Measurements from ENCODE around the gene EPC1.
A peak's percentile ranks its signal among the peaks of the same experiment; 100 is the strongest.
"Not testable (repeated sequence)": the region's sequence is repeated elsewhere in the genome, so short reads cannot be mapped to it uniquely, and the experiment has no call there.

The EPC1 gene

GRCh38 chr10:32371101-32371500, 24.1 kb upstream of the EPC1 start:
- no peak for DNase-seq (ENCODE audit: low read depth)

GRCh38 chr10:32367793-32368453, 21.0 kb upstream of the EPC1 start:
- DNase-seq (ENCODE audit: low read depth) = no peak

GRCh38 chr10:32366588-32366987, 19.6 kb upstream of the EPC1 start:
- DNase-seq (ENCODE audit: low read depth) = no peak

GRCh38 chr10:32366111-32366510, 19.2 kb upstream of the EPC1 start:
- DNase-seq (ENCODE audit: low read depth) = no peak

- DNase-seq (ENCODE audit: low read depth) = not testable (repeated sequence)
These were observed 18.4 kb upstream of the EPC1 start for GRCh38 chr10:32365404-32365803.

GRCh38 chr10:32362571-32362970, 15.6 kb upstream of the EPC1 start:
- no peak for DNase-seq (ENCODE audit: low read depth)

GRCh38 chr10:32360884-32361283, 13.9 kb upstream of the EPC1 start:
- no peak for DNase-seq (ENCODE audit: low read depth)

- DNase-seq (ENCODE audit: low read depth) = no peak
These were observed 13.3 kb upstream of the EPC1 start for GRCh38 chr10:32360241-32360640.

- DNase-seq (ENCODE audit: low read depth) = no peak
These were observed 10.2 kb upstream of the EPC1 start for GRCh38 chr10:32357056-32357735.

- not testable (repeated sequence) for DNase-seq (ENCODE audit: low read depth)
These were observed 7.7 kb upstream of the EPC1 start for GRCh38 chr10:32354690-32355089.

- DNase-seq (ENCODE audit: low read depth) = no peak
These were observed 3.9 kb upstream of the EPC1 start for GRCh38 chr10:32350811-32351350.

- no peak for DNase-seq (ENCODE audit: low read depth)
These were observed 3.2 kb upstream of the EPC1 start for GRCh38 chr10:32349968-32350738.

GRCh38 chr10:32349199-32349585, 2.2 kb upstream of the EPC1 start:
- DNase-seq (ENCODE audit: low read depth) = no peak

GRCh38 chr10:32348297-32349198, 1.6 kb upstream of the EPC1 start:
- no peak for DNase-seq (ENCODE audit: low read depth)

- no peak for DNase-seq (ENCODE audit: low read depth)
These were observed 535 bp upstream of the EPC1 start for GRCh38 chr10:32347363-32348022.

GRCh38 chr10:32346134-32346550, 816 bp downstream of the EPC1 start:
- DNase-seq (ENCODE audit: low read depth) = peak; percentile 48

- no peak for DNase-seq (ENCODE audit: low read depth)
These were observed 5.4 kb downstream of the EPC1 start for GRCh38 chr10:32341596-32341995.

- no peak for DNase-seq (ENCODE audit: low read depth)
These were observed 6.3 kb downstream of the EPC1 start for GRCh38 chr10:32340596-32341180.

- no peak for DNase-seq (ENCODE audit: low read depth)
These were observed 8.7 kb downstream of the EPC1 start for GRCh38 chr10:32338262-32338661.

- DNase-seq (ENCODE audit: low read depth) = no peak
These were observed 9.6 kb downstream of the EPC1 start for GRCh38 chr10:32337350-32337749.

- no peak for DNase-seq (ENCODE audit: low read depth)
These were observed 13.1 kb downstream of the EPC1 start for GRCh38 chr10:32333849-32334248.
